Superior temporal gyrus (tissue), 1 donor: Measurements from ENCODE around the gene GRID2.
"Not testable (repeated sequence)": the region's sequence is repeated elsewhere in the genome, so short reads cannot be mapped to it uniquely, and the experiment has no call there.

Source experiments
- DNase-seq: peaks from one replicate; pipeline ENCODE4 v3.0.0-alpha.2; 2016; ENCODE audit errors: extremely low spot score

The GRID2 gene

GRCh38 chr4:92433272-92433758, 129.5 kb downstream of the GRID2 start:
- DNase-seq: no peak

GRCh38 chr4:92438722-92439121, 135.0 kb downstream of the GRID2 start:
- not testable (repeated sequence) for DNase-seq

- not testable (repeated sequence) for DNase-seq
Measured at GRCh38 chr4:92442131-92442530, 138.4 kb downstream of the GRID2 start.

GRCh38 chr4:92444143-92444843, 140.5 kb downstream of the GRID2 start:
- not testable (repeated sequence) for DNase-seq

GRCh38 chr4:92445127-92445526, 141.4 kb downstream of the GRID2 start:
- DNase-seq: no peak

GRCh38 chr4:92447255-92447905, 143.6 kb downstream of the GRID2 start:
- no peak for DNase-seq

- DNase-seq: not testable (repeated sequence)
Measured at GRCh38 chr4:92448176-92448575, 144.4 kb downstream of the GRID2 start.

GRCh38 chr4:92450694-92451093, 146.9 kb downstream of the GRID2 start:
- no peak for DNase-seq

GRCh38 chr4:92451782-92452181, 148.0 kb downstream of the GRID2 start:
- no peak for DNase-seq

- not testable (repeated sequence) for DNase-seq
Measured at GRCh38 chr4:92452383-92452782, 148.6 kb downstream of the GRID2 start.

- no peak for DNase-seq
Measured at GRCh38 chr4:92455329-92455839, 151.6 kb downstream of the GRID2 start.

- no peak for DNase-seq
Measured at GRCh38 chr4:92455951-92456350, 152.2 kb downstream of the GRID2 start.

- no peak for DNase-seq
Measured at GRCh38 chr4:92461732-92462131, 158.0 kb downstream of the GRID2 start.

GRCh38 chr4:92477298-92477697, 173.5 kb downstream of the GRID2 start:
- DNase-seq: no peak

GRCh38 chr4:92483341-92483740, 179.6 kb downstream of the GRID2 start:
- no peak for DNase-seq

- DNase-seq: no peak
Measured at GRCh38 chr4:92488496-92488895, 184.7 kb downstream of the GRID2 start.

- no peak for DNase-seq
Measured at GRCh38 chr4:92497141-92497540, 193.4 kb downstream of the GRID2 start.

- no peak for DNase-seq
Measured at GRCh38 chr4:92501456-92501855, 197.7 kb downstream of the GRID2 start.

GRCh38 chr4:92506933-92507332, 203.2 kb downstream of the GRID2 start:
- DNase-seq: no peak

GRCh38 chr4:92514627-92515026, 210.9 kb downstream of the GRID2 start:
- DNase-seq: no peak

GRCh38 chr4:92516450-92516849, 212.7 kb downstream of the GRID2 start:
- DNase-seq: no peak

- no peak for DNase-seq
Measured at GRCh38 chr4:92519727-92520126, 216.0 kb downstream of the GRID2 start.

- DNase-seq: no peak
Measured at GRCh38 chr4:92520563-92520962, 216.8 kb downstream of the GRID2 start.
